SK-N-SH (cell line): ENCODE measurements around the gene KAT2A. TPM values are rescaled to one million over a fixed set of nuclear protein-coding genes. Genes with fewer than 3 reads are reported as not detected.

Source experiments
- CTCF ChIA-PET: fragments of 300-600, 350-600 bp; formaldehyde crosslinking; extraction: SDS; loops from one replicate; lab custom pipeline; 2021; lab: Yijun Ruan, JAX
- POLR2A ChIA-PET: fragments of 350-600 bp; sonication (Branson Sonifier 250); formaldehyde crosslinking; extraction: SDS; loops from one replicate; lab custom pipeline; 2020; ENCODE audit warnings: antibody characterized with exemption, inconsistent platforms; lab: Yijun Ruan, JAX
- DNase-seq: peaks from one replicate; pipeline ENCODE4 v3.0.0; 2012
- H2AFZ ChIP-seq: fragments of 200-600 bp; sonication (generic); 2 replicates; pipeline ENCODE4 v1.8.1; 2016; ENCODE audit warnings: antibody characterized with exemption, mild to moderate bottlenecking, low read depth
- H3F3A ChIP-seq: fragments of 200-600 bp; sonication (generic); replicated peaks from 2 replicates; pipeline ENCODE3; 2016; ENCODE audit warnings: antibody characterized with exemption, mild to moderate bottlenecking; ENCODE audit not compliant: insufficient read depth
- H3K27ac ChIP-seq, 2 experiments: fragments of 200-500 bp in 1 of 2; fragments of 200-600 bp in 1 of 2; sonication (Bioruptor generic) in 1 of 2; sonication (generic), shearing (Covaris generic) in 1 of 2; 2 replicates each; pipeline versions ENCODE4 v1.5.1 to v1.6.1; 2014 to 2016; ENCODE audit warnings: low read depth in 2 of 2, inconsistent platforms in 1 of 2, low read length in 1 of 2, mild to moderate bottlenecking in 1 of 2, mixed read lengths in 1 of 2
- H3K27me3 ChIP-seq: fragments of 200-600 bp; sonication (generic), shearing (Covaris generic); 2 replicates; pipeline ENCODE4 v1.6.1; 2016; ENCODE audit warnings: mixed run types; ENCODE audit not compliant: insufficient read depth
- H3K36me3 ChIP-seq, 2 experiments: fragments of 200-500 bp in 1 of 2; fragments of 200-600 bp in 1 of 2; sonication (Bioruptor generic) in 1 of 2; sonication (generic) in 1 of 2; replicated peaks in 1 of 2; 2 replicates each; pipeline versions ENCODE3 to v1.5.1; 2014 to 2016; ENCODE audit warnings: low read length in 1 of 2, mild to moderate bottlenecking in 1 of 2; ENCODE audit not compliant: insufficient read depth in 2 of 2, control insufficient read depth in 1 of 2
- H3K4me1 ChIP-seq, 2 experiments: fragments of 200-500 bp in 1 of 2; fragments of 200-600 bp in 1 of 2; sonication (Bioruptor generic) in 1 of 2; sonication (generic), shearing (Covaris generic) in 1 of 2; 2 replicates each; pipeline versions ENCODE4 v1.5.1 to v1.6.1; 2014 to 2016; ENCODE audit warnings: low read depth in 1 of 2, low read length in 1 of 2, mixed run types in 1 of 2; ENCODE audit not compliant: insufficient read depth in 2 of 2, control insufficient read depth in 1 of 2
- H3K4me2 ChIP-seq: fragments of 200-600 bp; sonication (generic), shearing (Covaris generic); 2 replicates; pipeline ENCODE4 v1.6.1; 2017; ENCODE audit warnings: mixed run types
- H3K4me3 ChIP-seq, 2 experiments: fragments of 200-500 bp in 1 of 2; fragments of 200-600 bp in 1 of 2; sonication (Bioruptor generic) in 1 of 2; sonication (generic), shearing (Covaris generic) in 1 of 2; 2 replicates each; pipeline versions ENCODE4 v1.5.1 to v1.8.1; 2014 to 2016; ENCODE audit warnings: low read depth in 2 of 2, inconsistent platforms in 1 of 2, low read length in 1 of 2, mild to moderate bottlenecking in 1 of 2, mixed read lengths in 1 of 2, moderate library complexity in 1 of 2
- H3K79me2 ChIP-seq: fragments of 200-600 bp; sonication (generic); 2 replicates; pipeline ENCODE4 v1.8.1; 2017; ENCODE audit warnings: mild to moderate bottlenecking; ENCODE audit not compliant: insufficient read depth
- H3K9ac ChIP-seq: fragments of 200-600 bp; sonication (generic); 2 replicates; pipeline ENCODE4 v1.6.1; 2017; ENCODE audit warnings: mixed run types
- H3K9me2 ChIP-seq: fragments of 200-600 bp; sonication (generic); 2 replicates; pipeline ENCODE4 v1.6.1; 2017; ENCODE audit warnings: mixed run types
- H3K9me3 ChIP-seq: fragments of 200-600 bp; sonication (generic); 2 replicates; pipeline ENCODE4 v1.6.1; 2017; ENCODE audit warnings: mixed run types, mild to moderate bottlenecking, moderate library complexity
- H4K20me1 ChIP-seq: fragments of 200-600 bp; sonication (generic); 2 replicates; pipeline ENCODE4 v1.6.1; 2017; ENCODE audit warnings: mild to moderate bottlenecking, mixed run types; ENCODE audit not compliant: insufficient read depth
- EP300 ChIP-seq, 2 experiments: IDR thresholded peaks; 2 replicates each; pipeline versions ENCODE4 v1.4.0 to v1.6.1; 2012; ENCODE audit warnings: borderline replicate concordance in 1 of 2, low read depth in 1 of 2, low read length in 1 of 2
- FOSL2 ChIP-seq: IDR thresholded peaks from 2 replicates; pipeline ENCODE4 v1.4.0; 2012; ENCODE audit warnings: low read depth, mild to moderate bottlenecking, moderate library complexity, borderline replicate concordance
- FOXJ3 ChIP-seq: sonication (generic); formaldehyde crosslinking; IDR thresholded peaks from 2 replicates; pipeline ENCODE4 v1.5.1; 2020; ENCODE audit warnings: mild to moderate bottlenecking, missing genetic modification reagents
- GABPA ChIP-seq: IDR thresholded peaks from 2 replicates; pipeline ENCODE4 v1.4.0; 2012; ENCODE audit warnings: low read depth, mild to moderate bottlenecking
- GATA2 ChIP-seq: sonication (generic); formaldehyde crosslinking; IDR thresholded peaks from 2 replicates; pipeline ENCODE4 v1.5.0; 2020; ENCODE audit warnings: mild to moderate bottlenecking, missing genetic modification reagents
- IRF3 ChIP-seq: fragments of 150-350 bp; IDR thresholded peaks from 2 replicates; pipeline ENCODE4 v1.6.1; 2016; ENCODE audit warnings: mild to moderate bottlenecking, low read depth, low read length
- MEF2A ChIP-seq: IDR thresholded peaks from 2 replicates; pipeline ENCODE4 v1.4.0; 2012; ENCODE audit warnings: low read depth, borderline replicate concordance
- MXI1 ChIP-seq: IDR thresholded peaks from 2 replicates; pipeline ENCODE4 v1.6.1; 2012; ENCODE audit warnings: mild to moderate bottlenecking, low read depth, low read length, improper control_type of control experiment
- NFIC ChIP-seq: IDR thresholded peaks from 2 replicates; pipeline ENCODE4 v1.4.0; 2012; ENCODE audit warnings: borderline replicate concordance
- PBX3 ChIP-seq: IDR thresholded peaks from 2 replicates; pipeline ENCODE4; 2012
- POLR2AphosphoS5 ChIP-seq: IDR thresholded peaks from 2 replicates; pipeline ENCODE4 v1.6.1; 2012; ENCODE audit warnings: low read depth, low read length
- RAD21 ChIP-seq: IDR thresholded peaks from 2 replicates; pipeline ENCODE4 v1.6.1; 2012; ENCODE audit warnings: mild to moderate bottlenecking, low read length
- RCOR1 ChIP-seq: fragments of 150-350 bp; IDR thresholded peaks from 2 replicates; pipeline ENCODE4 v1.6.1; 2017; ENCODE audit warnings: antibody characterized with exemption, low read length
- RFX5 ChIP-seq: IDR thresholded peaks from 2 replicates; pipeline ENCODE4 v1.6.1; 2012; ENCODE audit warnings: mild to moderate bottlenecking, improper control_type of control experiment, low read length
- RXRA ChIP-seq: IDR thresholded peaks from 2 replicates; pipeline ENCODE4 v1.4.0; 2012; ENCODE audit warnings: low read depth, mild to moderate bottlenecking, borderline replicate concordance
- SIN3A ChIP-seq: IDR thresholded peaks from 2 replicates; pipeline ENCODE4 v1.6.1; 2012; ENCODE audit warnings: low read depth, mild to moderate bottlenecking, low read length, moderate library complexity, borderline replicate concordance
- SMC3 ChIP-seq: IDR thresholded peaks from 2 replicates; pipeline ENCODE4 v1.6.1; 2012; ENCODE audit warnings: low read depth, low read length, improper control_type of control experiment
- TAF1 ChIP-seq: IDR thresholded peaks from 2 replicates; pipeline ENCODE4 v1.6.1; 2012; ENCODE audit warnings: low read depth, mild to moderate bottlenecking, low read length, moderate library complexity, borderline replicate concordance
- TCF12 ChIP-seq: IDR thresholded peaks from 2 replicates; pipeline ENCODE4 v1.4.0; 2012
- USF1 ChIP-seq: IDR thresholded peaks from 2 replicates; pipeline ENCODE4 v1.4.0; 2012; ENCODE audit warnings: low read depth, borderline replicate concordance
- USF2 ChIP-seq: fragments of 150-350 bp; IDR thresholded peaks from 2 replicates; pipeline ENCODE4 v1.6.1; 2017; ENCODE audit warnings: antibody characterized with exemption, low read length, low read depth, borderline replicate concordance
- YY1 ChIP-seq: IDR thresholded peaks from 2 replicates; pipeline ENCODE4 v1.4.0; 2012; ENCODE audit warnings: low read depth, mild to moderate bottlenecking
- WGBS: methylation state at CpG from one replicate; pipeline ENCODE4 v1.1.6; 2017; ENCODE audit warnings: low lambda C conversion rate; 5-methylcytosine and 5-hydroxymethylcytosine counted together
- polyA plus RNA-seq, 3 experiments: library from polyadenylated mRNA; depleted of rRNA; stranded (reverse); fragments of >200 nt; gene quantifications; 2 replicates each; pipeline ENCODE4 v1.2.3, GENCODE V29; 2012
- TF ChIP-seq, protein P1 (sequence below): IDR thresholded peaks from 2 replicates; pipeline ENCODE4 v1.4.0; 2012; ENCODE audit warnings: low read depth

Gene KAT2A
- polyA plus RNA-seq (2012; rRNA removed): 45.1 and 58.6 TPM in 2 replicates
- 10.6 and 15.2 TPM in 2 replicates for polyA plus RNA-seq (2012; cell fraction: cytosol; rRNA removed)
- polyA plus RNA-seq (2012; cell fraction: nucleus; rRNA removed): 429 and 445 TPM in 2 replicates

DNA sequence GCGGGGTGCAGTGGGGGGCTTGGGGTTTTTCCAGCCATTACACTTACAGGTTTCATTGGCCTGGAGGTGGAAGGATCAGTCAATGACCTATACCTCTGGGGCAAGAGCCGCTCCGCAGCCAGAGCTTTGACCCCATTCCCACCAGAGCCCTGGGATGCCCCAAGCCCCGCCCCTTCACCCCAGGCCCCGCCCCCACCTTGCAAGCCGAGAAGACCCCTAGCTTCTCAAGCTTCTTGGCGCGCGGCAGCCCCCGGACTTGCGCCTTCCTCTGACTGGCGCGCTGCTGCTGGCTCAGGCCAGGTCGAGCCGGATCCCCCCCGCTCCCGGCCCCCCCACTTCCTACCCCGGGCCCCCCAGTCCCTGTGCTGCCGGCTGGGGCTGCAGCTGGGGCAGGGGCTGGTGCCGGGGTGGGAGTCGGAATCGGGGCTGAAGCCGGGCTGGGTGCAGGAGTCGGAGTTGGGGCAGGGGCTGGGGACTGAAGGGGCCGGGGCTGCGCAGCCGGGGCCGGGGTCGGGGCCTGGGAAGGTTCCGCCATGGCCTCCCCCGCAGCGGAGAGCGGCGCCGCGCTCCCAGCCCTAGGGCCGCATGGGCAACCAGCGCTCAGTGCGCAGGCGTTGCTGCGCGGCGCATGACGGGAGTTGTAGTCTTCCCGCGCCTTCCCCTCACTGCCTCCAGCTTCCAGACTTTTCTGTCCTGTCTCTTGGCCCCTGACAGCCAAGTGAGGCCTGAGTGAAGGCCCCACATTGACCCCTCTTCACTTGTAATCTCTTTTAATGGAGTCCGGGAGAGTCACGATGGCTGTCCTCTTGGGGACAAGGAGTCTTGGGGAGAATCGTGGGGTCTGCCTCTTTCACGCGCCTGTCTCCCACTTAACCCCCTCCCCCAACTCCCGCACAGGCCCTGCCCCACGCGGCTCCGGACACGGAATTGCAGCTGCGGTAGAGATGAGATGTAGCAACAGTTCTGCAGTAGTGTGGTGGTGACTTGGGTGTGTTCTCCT is at the start of gene KAT2A:
KAT2A (minus strand) TSS at position 598 of the 1,000 bp plus-strand sequence; CDS start at position 535, 63 bp downstream.
- no peaks in the 10 kb centered on the region for H3K27me3 ChIP-seq
- peak within 1 kb of the TSS in 1 of 2 experiments; percentile 64; a peak in 2 of 4 replicates for H3K27ac ChIP-seq
- peaks cover 3% of the 10 kb centered on the region for H3F3A ChIP-seq
- no peaks in the 10 kb centered on the region for H3K9me2 ChIP-seq
- H3K4me2 ChIP-seq: peak within 1 kb of the TSS; percentile 80
- ChIA-PET POLR2A (interaction anchor here (0.9 to 1.2 kb wide), 5 partner anchors 11 to 101 kb away, joined by 3 to 9 read pairs (median 3); partner anchors contain the start of gene NKIRAS2), CTCF (interaction anchor here (0.7 to 29.9 kb wide), 17 partner anchors 10 to 282 kb away, joined by 3 to 496 read pairs (median 4); partner anchors contain the start of genes CNP, DNAJC7, KCNH4 and NKIRAS2)
- H3K36me3 ChIP-seq: peaks cover 14 to 36% of the 10 kb centered on the region in 2 experiments
- H3K9ac ChIP-seq: peak within 1 kb of the TSS; percentile 73
- WGBS: 28% methylated on average over 21 of the region's 57 CpGs
- H3K9me3 ChIP-seq: no peaks in the 10 kb centered on the region
- peak within 1 kb of the TSS; percentile 49 to 71 for H3K4me3 ChIP-seq
- H4K20me1 ChIP-seq: no peaks in the 10 kb centered on the region
- H3K4me1 ChIP-seq: peaks cover 0 to 11% of the 10 kb centered on the region in 2 experiments; a peak in 1 of 4 replicates
- H2AFZ ChIP-seq: 0 out of 2 replicates have a peak within 1 kb of the TSS, but pooled peaks have one; percentile 84
- peak; percentile 97 for DNase-seq
- H3K79me2 ChIP-seq: no peaks in the 10 kb centered on the region
- TF ChIP-seq POLR2AphosphoS5 (peak; percentile 81), GATA2 (CRISPR knock-in tag) (no peak), PBX3 (no peak), FOSL2 (no peak), USF2 (no peak), EP300 (IDR thresholded peaks at IDR 0.05; ENCODE audit: borderline replicate concordance in 1 of 2, low read depth in 1 of 2, low read length in 1 of 2) (no peak), YY1 (0 out of 2 replicates have a peak, but pooled peaks have one; percentile 58), SIN3A (peak; percentile 70; the same call in 1 of the 2 replicates), MEF2A (no peak), SMC3 (no peak), RFX5 (no peak), USF1 (no peak), RCOR1 (no peak), RXRA (no peak), MXI1 (peak; percentile 75), IRF3 (no peak), NFIC (no peak), FOXJ3 (no peak), GABPA (no peak), TAF1 (0 out of 2 replicates have a peak, but pooled peaks have one; percentile 55), RAD21 (no peak), TCF12 (no peak)
- TF ChIP-seq, protein P1, sequence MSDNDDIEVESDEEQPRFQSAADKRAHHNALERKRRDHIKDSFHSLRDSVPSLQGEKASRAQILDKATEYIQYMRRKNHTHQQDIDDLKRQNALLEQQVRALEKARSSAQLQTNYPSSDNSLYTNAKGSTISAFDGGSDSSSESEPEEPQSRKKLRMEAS: peak; percentile 73; the same call in 1 of the 2 replicates
